K562 (cell line): ENCODE data around the gene ZNF346. TPM values are rescaled to one million over a fixed set of nuclear protein-coding genes. Genes with fewer than 3 reads are reported as not detected.

Experiments used
- CGGBP1 ChIP-seq: fragments of 250-450 bp; sonication (Bioruptor Pico); IDR thresholded peaks from 2 replicates; pipeline ENCODE4 v1.9.0; 2021; ENCODE audit warnings: mild to moderate bottlenecking
- GABPB1 ChIP-seq: sonication (generic); formaldehyde crosslinking; IDR thresholded peaks from 2 replicates; pipeline ENCODE4 v1.8.0; 2022; ENCODE audit warnings: mild to moderate bottlenecking, missing genetic modification reagents
- HOMEZ ChIP-seq: fragments of 250-450 bp; sonication (Bioruptor Pico); IDR thresholded peaks from 2 replicates; pipeline ENCODE4 v1.4.0; 2020; ENCODE audit warnings: mild to moderate bottlenecking, moderate library complexity
- NEUROD1 ChIP-seq: fragments of 150-350 bp; IDR thresholded peaks from 2 replicates; pipeline ENCODE4 v1.6.1; 2014; ENCODE audit warnings: borderline replicate concordance, low read length, low read depth; ENCODE audit not compliant: partially characterized antibody
- POU5F1 ChIP-seq: fragments of 150-350 bp; IDR thresholded peaks from 2 replicates; pipeline ENCODE4 v1.6.1; 2014; ENCODE audit warnings: borderline replicate concordance, low read length, low read depth, mild to moderate bottlenecking; ENCODE audit not compliant: partially characterized antibody
- PPARD ChIP-seq: fragments of 250-450 bp; sonication (Bioruptor Pico); IDR thresholded peaks from 2 replicates; pipeline ENCODE4 v1.8.0; 2022; ENCODE audit warnings: inconsistent platforms, mild to moderate bottlenecking, moderate library complexity
- SPI1 ChIP-seq: IDR thresholded peaks from 2 replicates; pipeline ENCODE4 v1.6.1; 2011; ENCODE audit warnings: low read depth, low read length, control low read depth, borderline replicate concordance
- TOE1 ChIP-seq, 2 experiments: fragments of 450-650 bp in 1 of 2; sonication (generic) in 1 of 2; formaldehyde crosslinking in 1 of 2; IDR thresholded peaks; 2 replicates each; pipeline versions ENCODE4 v1.7.1 to v1.8.0; 2016 to 2022; ENCODE audit warnings: borderline replicate concordance in 2 of 2, mild to moderate bottlenecking in 2 of 2, antibody characterized with exemption in 1 of 2, inconsistent platforms in 1 of 2, low read depth in 1 of 2, missing genetic modification reagents in 1 of 2, moderate library complexity in 1 of 2
- ZNF146 ChIP-seq: IDR thresholded peaks from one replicate; pipeline ENCODE4 v1.6.1; 2018; ENCODE audit warnings: missing compliant biosample characterization; ENCODE audit not compliant: unreplicated experiment
- polyA plus RNA-seq, 8 experiments: library from polyadenylated mRNA; depleted of rRNA in 4 of 8; stranded (reverse) in 5 of 8; unstranded in 3 of 8; fragments of >200 nt; fragmentation: Nextera tagmentation in 2 of 8; fragmentation: Illumina TruSeq in 1 of 8; extraction: Ambion mirVana in 2 of 8; extraction: Trizol in 1 of 8; gene quantifications; 2 replicates each; pipeline versions ENCODE4 v1.2.1 to v1.2.3, GENCODE V29; 2011 to 2014; ENCODE audit warnings: inconsistent platforms in 1 of 8, missing spikeins in 1 of 8
- total RNA-seq, 7 experiments: library from RNA; depleted of rRNA in 6 of 7; stranded (reverse); fragments of >200 nt in 6 of 7; fragmentation: Illumina TruSeq in 2 of 7; extraction: Trizol in 2 of 7; gene quantifications; 2 replicates each; pipeline versions ENCODE4 v1.2.1 to v1.2.3, GENCODE V29; 2011 to 2021; ENCODE audit warnings: low replicate concordance in 1 of 7
- TF ChIP-seq, protein P1 (sequence below), 2 experiments: fragments of 150-350 bp in 1 of 2; IDR thresholded peaks; 2 replicates each; pipeline ENCODE4 v1.6.1; 2012 to 2016; ENCODE audit warnings: low read depth in 2 of 2, low read length in 2 of 2, mild to moderate bottlenecking in 1 of 2, moderate library complexity in 1 of 2
- TF ChIP-seq, protein P2 (sequence below): sonication (generic); formaldehyde crosslinking; IDR thresholded peaks from 2 replicates; pipeline ENCODE4 v1.8.0; 2023; ENCODE audit warnings: missing genetic modification reagents, mild to moderate bottlenecking, borderline replicate concordance
- TF ChIP-seq, protein P3 (sequence below): fragments of 450-650 bp; IDR thresholded peaks from 2 replicates; pipeline ENCODE4 v1.6.1; 2017; ENCODE audit warnings: mild to moderate bottlenecking, moderate library complexity

ZNF346 gene
- total and polyA plus RNA-seq, 9 of the 15 experiments (the other 6 are each of a cell fraction or from before 2014, with no cell fraction given), result 5.0 to 25.1 (median 20.1) TPM

DNA sequence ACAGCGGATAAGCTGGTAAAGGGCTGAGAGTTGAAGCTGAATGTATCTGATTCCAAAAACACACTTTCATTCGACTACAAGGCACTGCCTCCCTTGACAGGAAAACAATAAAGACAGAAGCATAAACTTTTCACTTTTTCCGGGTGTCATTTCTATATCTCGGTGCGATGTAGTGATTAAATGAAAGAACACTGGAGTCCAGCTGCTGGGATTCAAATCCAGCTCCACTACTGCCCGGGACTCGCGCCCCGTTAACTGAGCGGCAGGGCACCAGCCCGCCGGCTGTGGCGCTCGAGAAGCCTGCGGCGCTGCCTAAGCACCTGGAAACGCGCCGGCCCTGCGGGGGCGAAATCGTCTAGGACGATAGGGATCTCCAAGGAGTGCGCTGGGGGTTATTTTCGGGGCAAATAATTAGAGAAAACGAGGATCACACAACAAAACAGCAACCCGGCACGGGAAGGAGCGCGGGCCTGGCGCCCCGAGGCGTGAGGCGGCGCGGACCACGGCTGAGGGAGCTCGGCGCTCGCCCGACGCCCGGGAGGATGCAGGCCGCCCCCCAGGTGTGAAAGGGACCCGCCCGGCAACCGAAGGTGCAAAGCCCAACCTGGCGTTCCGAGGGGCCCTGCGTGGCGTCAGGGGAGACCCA lies 16.8 kb upstream of the ZNF346 start (continued):
- TF ChIP-seq GABPB1, result 0 out of 2 replicates have a peak, but pooled peaks have one; percentile 12
- TF ChIP-seq PPARD (CRISPR knock-in tag), result no peak
- TF ChIP-seq, protein P1, sequence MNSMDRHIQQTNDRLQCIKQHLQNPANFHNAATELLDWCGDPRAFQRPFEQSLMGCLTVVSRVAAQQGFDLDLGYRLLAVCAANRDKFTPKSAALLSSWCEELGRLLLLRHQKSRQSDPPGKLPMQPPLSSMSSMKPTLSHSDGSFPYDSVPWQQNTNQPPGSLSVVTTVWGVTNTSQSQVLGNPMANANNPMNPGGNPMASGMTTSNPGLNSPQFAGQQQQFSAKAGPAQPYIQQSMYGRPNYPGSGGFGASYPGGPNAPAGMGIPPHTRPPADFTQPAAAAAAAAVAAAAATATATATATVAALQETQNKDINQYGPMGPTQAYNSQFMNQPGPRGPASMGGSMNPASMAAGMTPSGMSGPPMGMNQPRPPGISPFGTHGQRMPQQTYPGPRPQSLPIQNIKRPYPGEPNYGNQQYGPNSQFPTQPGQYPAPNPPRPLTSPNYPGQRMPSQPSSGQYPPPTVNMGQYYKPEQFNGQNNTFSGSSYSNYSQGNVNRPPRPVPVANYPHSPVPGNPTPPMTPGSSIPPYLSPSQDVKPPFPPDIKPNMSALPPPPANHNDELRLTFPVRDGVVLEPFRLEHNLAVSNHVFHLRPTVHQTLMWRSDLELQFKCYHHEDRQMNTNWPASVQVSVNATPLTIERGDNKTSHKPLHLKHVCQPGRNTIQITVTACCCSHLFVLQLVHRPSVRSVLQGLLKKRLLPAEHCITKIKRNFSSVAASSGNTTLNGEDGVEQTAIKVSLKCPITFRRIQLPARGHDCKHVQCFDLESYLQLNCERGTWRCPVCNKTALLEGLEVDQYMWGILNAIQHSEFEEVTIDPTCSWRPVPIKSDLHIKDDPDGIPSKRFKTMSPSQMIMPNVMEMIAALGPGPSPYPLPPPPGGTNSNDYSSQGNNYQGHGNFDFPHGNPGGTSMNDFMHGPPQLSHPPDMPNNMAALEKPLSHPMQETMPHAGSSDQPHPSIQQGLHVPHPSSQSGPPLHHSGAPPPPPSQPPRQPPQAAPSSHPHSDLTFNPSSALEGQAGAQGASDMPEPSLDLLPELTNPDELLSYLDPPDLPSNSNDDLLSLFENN (IDR thresholded peaks at IDR 0.05; ENCODE audit: low read depth in 2 of 2, low read length in 2 of 2), result peak in 1 of 2 experiments; percentile 32; a peak in 1 of 4 replicates
- TF ChIP-seq, protein P2, sequence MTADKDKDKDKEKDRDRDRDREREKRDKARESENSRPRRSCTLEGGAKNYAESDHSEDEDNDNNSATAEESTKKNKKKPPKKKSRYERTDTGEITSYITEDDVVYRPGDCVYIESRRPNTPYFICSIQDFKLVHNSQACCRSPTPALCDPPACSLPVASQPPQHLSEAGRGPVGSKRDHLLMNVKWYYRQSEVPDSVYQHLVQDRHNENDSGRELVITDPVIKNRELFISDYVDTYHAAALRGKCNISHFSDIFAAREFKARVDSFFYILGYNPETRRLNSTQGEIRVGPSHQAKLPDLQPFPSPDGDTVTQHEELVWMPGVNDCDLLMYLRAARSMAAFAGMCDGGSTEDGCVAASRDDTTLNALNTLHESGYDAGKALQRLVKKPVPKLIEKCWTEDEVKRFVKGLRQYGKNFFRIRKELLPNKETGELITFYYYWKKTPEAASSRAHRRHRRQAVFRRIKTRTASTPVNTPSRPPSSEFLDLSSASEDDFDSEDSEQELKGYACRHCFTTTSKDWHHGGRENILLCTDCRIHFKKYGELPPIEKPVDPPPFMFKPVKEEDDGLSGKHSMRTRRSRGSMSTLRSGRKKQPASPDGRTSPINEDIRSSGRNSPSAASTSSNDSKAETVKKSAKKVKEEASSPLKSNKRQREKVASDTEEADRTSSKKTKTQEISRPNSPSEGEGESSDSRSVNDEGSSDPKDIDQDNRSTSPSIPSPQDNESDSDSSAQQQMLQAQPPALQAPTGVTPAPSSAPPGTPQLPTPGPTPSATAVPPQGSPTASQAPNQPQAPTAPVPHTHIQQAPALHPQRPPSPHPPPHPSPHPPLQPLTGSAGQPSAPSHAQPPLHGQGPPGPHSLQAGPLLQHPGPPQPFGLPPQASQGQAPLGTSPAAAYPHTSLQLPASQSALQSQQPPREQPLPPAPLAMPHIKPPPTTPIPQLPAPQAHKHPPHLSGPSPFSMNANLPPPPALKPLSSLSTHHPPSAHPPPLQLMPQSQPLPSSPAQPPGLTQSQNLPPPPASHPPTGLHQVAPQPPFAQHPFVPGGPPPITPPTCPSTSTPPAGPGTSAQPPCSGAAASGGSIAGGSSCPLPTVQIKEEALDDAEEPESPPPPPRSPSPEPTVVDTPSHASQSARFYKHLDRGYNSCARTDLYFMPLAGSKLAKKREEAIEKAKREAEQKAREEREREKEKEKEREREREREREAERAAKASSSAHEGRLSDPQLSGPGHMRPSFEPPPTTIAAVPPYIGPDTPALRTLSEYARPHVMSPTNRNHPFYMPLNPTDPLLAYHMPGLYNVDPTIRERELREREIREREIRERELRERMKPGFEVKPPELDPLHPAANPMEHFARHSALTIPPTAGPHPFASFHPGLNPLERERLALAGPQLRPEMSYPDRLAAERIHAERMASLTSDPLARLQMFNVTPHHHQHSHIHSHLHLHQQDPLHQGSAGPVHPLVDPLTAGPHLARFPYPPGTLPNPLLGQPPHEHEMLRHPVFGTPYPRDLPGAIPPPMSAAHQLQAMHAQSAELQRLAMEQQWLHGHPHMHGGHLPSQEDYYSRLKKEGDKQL (CRISPR knock-in tag), result no peak
- TF ChIP-seq NEUROD1, result no peak
- no peak for TF ChIP-seq CGGBP1 (CRISPR knock-in tag)
- TF ChIP-seq, protein P3, sequence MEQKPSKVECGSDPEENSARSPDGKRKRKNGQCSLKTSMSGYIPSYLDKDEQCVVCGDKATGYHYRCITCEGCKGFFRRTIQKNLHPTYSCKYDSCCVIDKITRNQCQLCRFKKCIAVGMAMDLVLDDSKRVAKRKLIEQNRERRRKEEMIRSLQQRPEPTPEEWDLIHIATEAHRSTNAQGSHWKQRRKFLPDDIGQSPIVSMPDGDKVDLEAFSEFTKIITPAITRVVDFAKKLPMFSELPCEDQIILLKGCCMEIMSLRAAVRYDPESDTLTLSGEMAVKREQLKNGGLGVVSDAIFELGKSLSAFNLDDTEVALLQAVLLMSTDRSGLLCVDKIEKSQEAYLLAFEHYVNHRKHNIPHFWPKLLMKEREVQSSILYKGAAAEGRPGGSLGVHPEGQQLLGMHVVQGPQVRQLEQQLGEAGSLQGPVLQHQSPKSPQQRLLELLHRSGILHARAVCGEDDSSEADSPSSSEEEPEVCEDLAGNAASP, result no peak
- no peak for TF ChIP-seq SPI1
- no peak for TF ChIP-seq ZNF146
- no peak for TF ChIP-seq HOMEZ (CRISPR knock-in tag)
- no peak for TF ChIP-seq TOE1 (IDR thresholded peaks at IDR 0.05; ENCODE audit: borderline replicate concordance)
- peak; percentile 68; the same call in 1 of the 2 replicates for TF ChIP-seq TOE1 (CRISPR knock-in tag; IDR thresholded peaks at IDR 0.05; ENCODE audit: borderline replicate concordance, low read depth)
- no peak for TF ChIP-seq POU5F1
